COLO829 (cell line): ENCODE measurements around the gene FADD.

ENCODE experiments used
- DNase-seq: peaks from one replicate; pipeline ENCODE4 v3.0.0; 2012; ENCODE audit warnings: low spot score

FADD gene, protein sequence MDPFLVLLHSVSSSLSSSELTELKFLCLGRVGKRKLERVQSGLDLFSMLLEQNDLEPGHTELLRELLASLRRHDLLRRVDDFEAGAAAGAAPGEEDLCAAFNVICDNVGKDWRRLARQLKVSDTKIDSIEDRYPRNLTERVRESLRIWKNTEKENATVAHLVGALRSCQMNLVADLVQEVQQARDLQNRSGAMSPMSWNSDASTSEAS

DNA sequence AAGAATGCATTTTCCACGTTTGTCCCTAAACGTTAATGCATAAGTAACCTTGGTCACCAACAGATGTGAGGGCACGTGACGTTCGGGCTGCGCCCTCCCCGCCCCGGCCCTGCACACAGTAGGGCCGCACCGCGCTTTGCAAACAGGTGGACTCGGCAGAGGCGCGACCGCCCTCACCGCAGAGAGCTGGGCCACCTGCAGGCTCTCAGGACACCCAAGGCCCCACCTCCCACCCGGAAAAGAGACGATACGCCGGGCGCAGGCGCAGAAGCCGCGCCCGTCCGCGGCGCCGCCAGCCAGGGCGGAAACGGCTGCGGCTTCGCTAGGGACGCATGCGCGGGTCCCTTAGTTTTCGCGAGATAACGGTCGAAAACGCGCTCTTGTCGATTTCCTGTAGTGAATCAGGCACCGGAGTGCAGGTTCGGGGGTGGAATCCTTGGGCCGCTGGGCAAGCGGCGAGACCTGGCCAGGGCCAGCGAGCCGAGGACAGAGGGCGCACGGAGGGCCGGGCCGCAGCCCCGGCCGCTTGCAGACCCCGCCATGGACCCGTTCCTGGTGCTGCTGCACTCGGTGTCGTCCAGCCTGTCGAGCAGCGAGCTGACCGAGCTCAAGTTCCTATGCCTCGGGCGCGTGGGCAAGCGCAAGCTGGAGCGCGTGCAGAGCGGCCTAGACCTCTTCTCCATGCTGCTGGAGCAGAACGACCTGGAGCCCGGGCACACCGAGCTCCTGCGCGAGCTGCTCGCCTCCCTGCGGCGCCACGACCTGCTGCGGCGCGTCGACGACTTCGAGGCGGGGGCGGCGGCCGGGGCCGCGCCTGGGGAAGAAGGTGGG, at the start of gene FADD:
FADD (plus strand) TSS at position 377 of the 831 bp plus-strand sequence; CDS start at position 541, 164 bp downstream.
- peak; percentile 88 for DNase-seq

DNA sequence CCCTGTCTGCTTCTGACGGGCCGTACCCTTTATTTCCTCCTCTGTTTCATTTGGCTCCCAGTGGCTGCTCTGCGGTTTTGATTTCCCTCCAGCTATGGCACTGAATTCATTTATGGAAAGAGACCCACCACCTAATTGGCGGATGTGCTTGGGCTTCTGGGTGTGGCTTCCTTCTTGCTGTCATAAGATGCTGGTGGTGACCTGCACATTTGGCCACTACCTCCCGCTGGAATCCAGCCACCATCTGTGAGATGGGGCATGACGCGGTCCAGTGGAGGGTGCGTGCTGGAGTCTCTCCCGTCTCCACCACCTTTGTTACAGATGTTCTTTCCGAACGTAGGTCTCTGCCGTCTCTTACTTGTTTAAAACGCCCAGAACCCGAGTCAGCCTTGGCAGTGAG, 47.7 kb upstream of the FADD start:
- DNase-seq = no peak

GRCh38 chr11:70156291-70157037, 46.6 kb upstream of the FADD start:
- no peak for DNase-seq

DNA sequence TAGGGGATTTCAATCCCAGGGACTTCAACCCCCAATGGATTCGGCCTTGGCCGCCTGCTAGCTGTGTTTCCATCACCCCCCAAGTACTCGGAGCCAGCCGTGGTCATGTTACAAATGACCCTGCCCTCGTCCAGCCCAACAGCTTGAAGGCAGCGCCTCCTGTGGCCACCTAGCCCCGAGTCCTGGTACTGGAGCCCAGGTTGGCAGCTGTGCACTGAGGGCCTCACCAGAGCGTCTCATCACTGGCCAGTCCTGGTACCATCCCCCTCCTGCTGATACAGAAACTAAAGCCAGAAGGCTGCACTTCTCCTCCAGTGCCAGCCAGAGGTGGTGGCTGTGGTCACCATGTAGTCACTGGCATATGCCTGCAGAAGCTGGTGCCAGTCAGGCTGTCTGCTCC, 44.9 kb upstream of the FADD start:
- no peak for DNase-seq

GRCh38 chr11:70158757-70159389, 44.2 kb upstream of the FADD start:
- DNase-seq = no peak

DNA sequence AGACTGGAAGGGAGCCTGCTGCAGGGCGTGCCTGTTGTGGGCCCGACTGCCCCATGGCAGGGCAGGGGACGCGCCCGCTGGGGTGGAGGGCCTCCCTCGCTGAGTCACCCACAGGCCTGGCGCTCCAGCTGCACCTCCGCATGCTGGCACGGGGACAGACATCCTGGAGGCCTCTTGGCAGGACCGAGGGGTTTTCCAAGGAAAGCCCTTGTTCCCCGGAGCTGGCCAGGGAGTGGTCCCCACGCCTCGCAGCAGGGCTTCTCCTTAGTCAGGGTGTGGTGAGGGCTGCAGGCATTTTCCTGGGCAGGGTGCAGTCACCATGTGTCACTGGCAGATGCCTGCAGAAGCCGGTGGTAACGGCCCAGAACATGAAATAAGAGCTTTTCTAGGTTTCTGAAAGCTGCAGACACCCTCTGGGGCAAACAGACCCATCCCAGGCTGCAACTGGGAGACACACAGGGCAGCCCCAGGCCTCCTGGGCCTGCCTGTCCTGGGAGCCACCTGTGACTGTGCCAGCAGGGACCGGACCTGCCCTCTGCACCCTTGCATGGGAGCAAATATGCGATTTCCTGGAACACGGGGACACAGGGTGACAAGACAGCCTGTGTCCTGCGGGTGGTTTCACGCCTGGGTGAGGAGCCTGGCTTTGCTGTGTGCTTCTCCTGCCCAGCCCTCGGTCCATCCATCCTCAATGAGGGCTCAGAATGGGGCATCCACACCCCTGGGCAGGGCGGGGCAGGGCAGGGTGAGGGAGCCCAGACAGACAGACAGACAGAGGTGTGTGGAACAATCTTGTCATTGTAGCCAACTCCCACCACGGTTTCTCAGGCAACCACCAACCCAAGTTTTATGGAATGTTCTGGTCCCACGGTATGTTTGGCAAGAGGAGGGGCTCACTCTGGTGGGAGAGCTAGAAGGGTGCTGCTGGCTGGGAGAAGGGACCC, 43.2 kb upstream of the FADD start:
- DNase-seq = no peak

DNA sequence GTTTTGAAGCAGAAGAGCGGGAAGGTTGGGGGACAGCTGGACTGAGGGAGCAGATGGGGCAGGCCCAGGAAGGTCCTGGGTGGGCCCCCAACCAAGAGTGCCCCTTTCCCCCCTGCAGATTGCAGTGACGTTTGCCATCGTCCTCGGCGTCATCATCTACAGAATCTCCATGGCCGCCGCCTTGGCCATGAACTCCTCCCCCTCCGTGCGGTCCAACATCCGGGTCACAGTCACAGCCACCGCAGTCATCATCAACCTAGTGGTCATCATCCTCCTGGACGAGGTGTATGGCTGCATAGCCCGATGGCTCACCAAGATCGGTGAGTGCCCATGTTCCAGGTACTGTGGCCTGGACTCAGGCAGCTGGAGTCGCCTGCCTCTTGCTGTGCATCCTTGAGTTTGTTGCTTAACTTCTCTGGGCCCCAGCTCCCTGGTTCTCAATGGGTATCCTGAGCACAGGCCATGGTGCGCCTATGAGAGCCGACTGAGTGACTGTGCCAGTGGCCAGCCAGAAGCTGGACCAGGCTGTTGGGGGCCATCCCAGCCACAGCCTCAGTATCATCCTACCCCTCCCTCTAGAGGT, 42.0 kb upstream of the FADD start:
- DNase-seq = no peak

GRCh38 chr11:70164705-70165104, 38.4 kb upstream of the FADD start:
- DNase-seq = no peak

- DNase-seq = no peak
Observed at GRCh38 chr11:70167120-70167519, 36.0 kb upstream of the FADD start.

DNA sequence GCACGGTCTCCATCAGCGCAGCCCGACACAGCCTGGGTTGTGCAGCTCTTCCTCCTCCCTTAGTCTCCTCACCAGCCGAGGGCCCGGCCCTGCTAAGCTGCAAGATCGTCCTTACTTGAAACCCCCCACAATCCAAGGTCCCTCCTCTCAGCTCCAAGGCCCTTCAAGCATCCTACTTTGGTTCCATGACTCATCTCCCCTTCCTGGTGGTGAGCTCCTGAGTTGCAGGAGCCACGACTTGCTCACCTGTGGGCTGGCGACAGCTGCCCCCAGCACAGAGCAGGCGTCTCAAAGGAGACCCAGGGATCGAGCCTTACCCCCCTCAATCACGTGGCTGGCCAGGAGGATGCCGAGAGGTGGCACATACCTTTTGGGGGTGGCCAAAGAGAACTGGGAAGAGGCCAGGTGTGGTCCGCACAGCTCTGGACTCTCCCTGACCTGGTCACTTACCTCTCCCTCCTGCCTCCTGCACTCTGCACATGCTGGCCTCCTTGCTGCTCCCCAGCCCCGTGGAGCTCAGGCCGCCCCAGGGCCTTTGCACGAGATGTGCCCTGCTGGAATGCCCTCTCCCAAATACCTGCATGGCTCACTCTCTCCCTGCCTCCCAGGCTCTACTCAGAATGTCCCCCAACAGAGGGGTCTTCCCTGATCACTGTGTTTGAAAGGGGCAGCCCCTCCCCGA, 35.2 kb upstream of the FADD start:
- no peak for DNase-seq

DNA sequence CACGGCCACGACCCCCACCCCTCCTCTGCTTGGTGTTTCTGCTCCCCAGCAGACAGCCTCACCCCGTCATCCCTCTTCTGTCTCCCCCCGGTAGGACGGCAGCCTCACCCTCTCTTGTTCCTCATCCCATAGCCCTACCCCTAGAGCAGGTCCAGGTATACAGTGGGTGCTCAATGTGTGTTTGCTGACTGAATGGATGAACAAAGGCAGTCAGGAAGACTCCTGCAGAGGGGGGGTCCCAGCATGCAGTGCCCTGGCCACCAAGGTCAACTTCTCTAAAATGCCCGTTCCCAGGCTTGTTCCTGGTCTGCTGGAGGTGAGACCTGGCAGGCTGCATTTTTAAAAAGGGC, 34.7 kb upstream of the FADD start:
- DNase-seq = no peak

DNA sequence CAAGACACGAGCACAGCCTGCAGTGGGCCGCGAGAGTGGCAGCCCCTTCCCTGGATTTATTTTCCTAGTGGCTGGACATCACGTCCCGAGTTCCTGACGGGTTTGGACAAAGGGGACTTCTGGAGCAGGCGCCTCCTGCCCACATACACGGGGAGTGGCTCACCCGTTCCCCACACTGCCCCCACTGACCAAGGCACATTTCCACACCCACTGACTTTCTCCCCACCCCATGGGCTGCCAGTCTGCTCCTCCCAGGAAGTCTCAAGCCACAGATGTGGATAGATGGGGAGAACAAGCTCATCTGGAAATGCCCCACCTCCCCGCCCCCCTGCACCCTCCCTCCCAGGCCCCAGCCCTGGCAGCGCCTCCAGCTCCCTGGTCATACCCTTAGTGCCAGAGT, 34.0 kb upstream of the FADD start:
- no peak for DNase-seq

DNA sequence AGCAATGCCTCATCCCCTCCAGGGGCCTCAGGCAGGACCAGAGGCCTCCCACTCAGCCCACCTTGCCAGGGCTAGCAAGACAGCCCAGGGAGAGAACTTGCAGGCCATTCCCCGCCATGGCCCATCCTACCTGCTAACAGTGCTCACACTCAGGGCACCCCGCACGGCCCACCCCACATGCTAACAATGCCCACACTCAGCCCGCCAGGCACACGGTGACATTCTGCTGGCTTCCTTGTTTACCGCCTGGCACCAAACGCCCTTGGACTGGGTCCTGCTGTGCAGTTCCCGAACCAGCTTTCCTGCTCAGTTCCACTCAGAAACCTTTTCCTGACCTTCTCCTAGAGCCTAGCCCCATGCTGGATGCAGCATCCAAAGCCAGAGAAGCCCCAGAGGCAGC, 33.5 kb upstream of the FADD start:
- DNase-seq = no peak

- no peak for DNase-seq
Observed at GRCh38 chr11:70170596-70171210, 32.4 kb upstream of the FADD start.

- DNase-seq = no peak
Observed at GRCh38 chr11:70173018-70173417, 30.1 kb upstream of the FADD start.

DNA sequence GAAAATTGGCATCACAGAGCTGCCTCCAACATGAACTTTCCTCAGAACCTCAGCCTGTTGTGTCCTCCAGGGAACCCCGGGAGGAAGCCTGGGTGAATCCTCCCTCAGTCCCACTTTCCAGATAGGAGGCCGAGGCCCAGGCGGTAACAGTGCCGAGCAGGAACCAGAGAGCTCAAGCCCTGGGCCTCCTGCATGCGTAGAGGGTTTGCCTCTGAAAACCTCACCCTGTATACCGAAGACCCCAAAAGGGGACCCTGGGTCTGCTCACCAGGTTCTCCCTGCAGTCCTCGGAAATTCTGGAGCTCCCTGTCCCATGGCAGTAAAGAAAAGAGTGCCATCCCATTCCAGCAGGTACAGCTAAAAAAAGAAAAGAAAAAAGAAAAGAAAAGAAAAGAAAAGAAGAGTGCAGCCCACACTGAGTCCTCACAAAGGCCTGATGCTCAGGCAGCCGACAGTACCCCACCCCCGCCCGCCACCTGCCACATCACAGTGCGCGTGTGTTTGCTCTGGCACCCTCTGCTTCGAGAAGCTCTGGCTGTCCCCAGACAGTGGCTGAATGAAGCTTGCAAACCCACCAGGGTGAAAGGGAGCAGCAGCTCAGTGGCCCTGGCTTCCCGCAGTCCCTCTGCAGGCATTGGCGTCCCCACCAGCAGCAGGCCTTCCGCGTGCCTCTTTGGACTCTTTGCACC, 28.4 kb upstream of the FADD start:
- DNase-seq = no peak

- no peak for DNase-seq
Observed at GRCh38 chr11:70175236-70175698, 27.8 kb upstream of the FADD start.

GRCh38 chr11:70176940-70177689, 26.0 kb upstream of the FADD start:
- peak; percentile 93 for DNase-seq

- no peak for DNase-seq
Observed at GRCh38 chr11:70180906-70181305, 22.2 kb upstream of the FADD start.
